Measurements from ENCODE around the gene UBTD2. TPM values are rescaled to one million over a fixed set of nuclear protein-coding genes. Genes with fewer than 3 reads are reported as not detected.
"Not testable (repeated sequence)": the region's sequence is repeated elsewhere in the genome, so short reads cannot be mapped to it uniquely, and the experiment has no call there.

Gene UBTD2, protein sequence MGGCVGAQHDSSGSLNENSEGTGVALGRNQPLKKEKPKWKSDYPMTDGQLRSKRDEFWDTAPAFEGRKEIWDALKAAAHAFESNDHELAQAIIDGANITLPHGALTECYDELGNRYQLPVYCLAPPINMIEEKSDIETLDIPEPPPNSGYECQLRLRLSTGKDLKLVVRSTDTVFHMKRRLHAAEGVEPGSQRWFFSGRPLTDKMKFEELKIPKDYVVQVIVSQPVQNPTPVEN
- 17.8 TPM for total RNA-seq
- polyA plus RNA-seq (ENCODE audit: insufficient read depth, low read depth, low replicate concordance) = 12.9 TPM
- long read RNA-seq, donor 1, transcript UBTD2-201 (3 exons, 3,301 nt) = major isoform, 11 of 29 reads
- long read RNA-seq, donor 1, partial matches to known transcripts = 18 of 29 reads
- long read RNA-seq, donor 1, other reads (novel, unspliced or antisense) = 0 of 29 reads
- long read RNA-seq, donor 2, transcript UBTD2-201 (3 exons, 3,301 nt) = major isoform, 27 of 27 reads
- long read RNA-seq, donor 2, partial matches to known transcripts = 0 of 27 reads
- long read RNA-seq, donor 2, other reads (novel, unspliced or antisense) = 0 of 27 reads
- long read RNA-seq, donor 3, transcript UBTD2-201 (3 exons, 3,301 nt) = major isoform, 14 of 14 reads
- long read RNA-seq, donor 3, partial matches to known transcripts = 0 of 14 reads
- long read RNA-seq, donor 3, other reads (novel, unspliced or antisense) = 0 of 14 reads
- long read RNA-seq, donor 4, transcript UBTD2-201 (3 exons, 3,301 nt) = major isoform, 23 of 23 reads
- long read RNA-seq, donor 4, partial matches to known transcripts = 0 of 23 reads
- long read RNA-seq, donor 4, other reads (novel, unspliced or antisense) = 0 of 23 reads
- long read RNA-seq, donor 5 = 0 reads
- long read RNA-seq, donor 6, transcript UBTD2-201 (3 exons, 3,301 nt) = major isoform, 11 of 11 reads
- long read RNA-seq, donor 6, partial matches to known transcripts = 0 of 11 reads
- long read RNA-seq, donor 6, other reads (novel, unspliced or antisense) = 0 of 11 reads
- long read RNA-seq, donor 7, transcript UBTD2-201 (3 exons, 3,301 nt) = major isoform, 34 of 41 reads
- long read RNA-seq, donor 7, partial matches to known transcripts = 3 of 41 reads
- long read RNA-seq, donor 7, other reads (novel, unspliced or antisense) = 4 of 41 reads
- long read RNA-seq, donor 8, transcript UBTD2-201 (3 exons, 3,301 nt) = major isoform, 20 of 20 reads
- long read RNA-seq, donor 8, partial matches to known transcripts = 0 of 20 reads
- long read RNA-seq, donor 8, other reads (novel, unspliced or antisense) = 0 of 20 reads
- long read RNA-seq, donor 9, transcript UBTD2-201 (3 exons, 3,301 nt) = major isoform, 11 of 11 reads
- long read RNA-seq, donor 9, partial matches to known transcripts = 0 of 11 reads
- long read RNA-seq, donor 9, other reads (novel, unspliced or antisense) = 0 of 11 reads
- long read RNA-seq, donor 10, transcript UBTD2-201 (3 exons, 3,301 nt) = major isoform, 13 of 13 reads
- long read RNA-seq, donor 10, partial matches to known transcripts = 0 of 13 reads
- long read RNA-seq, donor 10, other reads (novel, unspliced or antisense) = 0 of 13 reads

- Histone ChIP-seq H3K9me3 (ENCODE audit: control insufficient read depth in 2 of 3, insufficient read depth in 1 of 3, low read length in 3 of 3) (no peaks in the 10 kb centered on the region), H3K36me3 (ENCODE audit: control insufficient read depth in 2 of 3, insufficient read depth in 3 of 3, low read length in 3 of 3) (no peaks in the 10 kb centered on the region), H3K27ac (ENCODE audit: low read depth in 2 of 2, low read length in 2 of 2) (peak within 1 kb of the TSS; percentile 48 to 74), H3K27me3 (ENCODE audit: control insufficient read depth, insufficient read depth, low read length) (no peaks in the 10 kb centered on the region), H3K9ac (ENCODE audit: low read length in 3 of 3) (peak within 1 kb of the TSS; percentile 59 to 84 (median 73)), H3K4me3 (ENCODE audit: low read length in 3 of 3) (peak within 1 kb of the TSS; percentile 74 to 90 (median 83)), H3K4me1 (ENCODE audit: control insufficient read depth in 2 of 3, insufficient read depth in 2 of 3, low read depth in 1 of 3, low read length in 3 of 3) (peaks cover 0 to 7% (median 3%) of the 10 kb centered on the region in 3 donors)
- FAIRE-seq (no peak), DNase-seq (peak; percentile 87 to 95 (median 89))
- intact Hi-C loops (cut with DNase I) = no loop called here
- peak; percentile 18 for TF ChIP-seq CTCF (IDR thresholded peaks at IDR 0.05; ENCODE audit: borderline replicate concordance, extremely low read depth, insufficient read depth)
Observed at GRCh38 chr5:172283020-172283861, at the start of gene UBTD2. TSS of gene UBTD2 (minus strand) at chr5:172283764. CDS start at chr5:172283665, 99 bp downstream.

- intact Hi-C loops (cut with DNase I); DNase-seq; H3K9me3 ChIP-seq (ENCODE audit: control insufficient read depth in 2 of 3, insufficient read depth in 1 of 3, low read length in 3 of 3); H3K9ac ChIP-seq (ENCODE audit: low read length in 3 of 3); H3K4me1 ChIP-seq (ENCODE audit: control insufficient read depth in 2 of 3, insufficient read depth in 2 of 3, low read depth in 1 of 3, low read length in 3 of 3); H3K36me3 ChIP-seq (ENCODE audit: control insufficient read depth in 2 of 3, insufficient read depth in 3 of 3, low read length in 3 of 3); H3K27me3 ChIP-seq (ENCODE audit: control insufficient read depth, insufficient read depth, low read length); H3K4me3 ChIP-seq (ENCODE audit: low read length in 3 of 3); H3K27ac ChIP-seq (ENCODE audit: low read depth in 2 of 2, low read length in 2 of 2); FAIRE-seq: not testable (repeated sequence)
Observed at GRCh38 chr5:172326901-172327300, 43.3 kb upstream of the UBTD2 start.

- no peaks in the 10 kb centered on the region for H3K36me3 ChIP-seq (ENCODE audit: control insufficient read depth in 2 of 3, insufficient read depth in 3 of 3, low read length in 3 of 3)
- H3K9me3 ChIP-seq (ENCODE audit: control insufficient read depth in 2 of 3, insufficient read depth in 1 of 3, low read length in 3 of 3) = no peaks in the 10 kb centered on the region
- H3K9ac ChIP-seq (ENCODE audit: low read length in 3 of 3) = no peak overlapping the region
- H3K27me3 ChIP-seq (ENCODE audit: control insufficient read depth, insufficient read depth, low read length) = no peaks in the 10 kb centered on the region
- H3K4me1 ChIP-seq (ENCODE audit: control insufficient read depth in 2 of 3, insufficient read depth in 2 of 3, low read depth in 1 of 3, low read length in 3 of 3) = peaks cover 0 to 2% (median 0%) of the 10 kb centered on the region in 3 donors
- intact Hi-C loops (cut with DNase I) = no loop called here
- H3K27ac ChIP-seq (ENCODE audit: low read depth in 2 of 2, low read length in 2 of 2) = no peak overlapping the region
- TF ChIP-seq CTCF (IDR thresholded peaks at IDR 0.05; ENCODE audit: borderline replicate concordance, extremely low read depth, insufficient read depth) = no peak
- FAIRE-seq (no peak), DNase-seq (no peak)
- no peak overlapping the region for H3K4me3 ChIP-seq (ENCODE audit: low read length in 3 of 3)
Observed at GRCh38 chr5:172325452-172325851, 41.9 kb upstream of the UBTD2 start.

Measured in kidney (tissue), 22 donors.